Anterior cingulate cortex (tissue), 58 donors: ENCODE results near the gene VPS4A.

Experiments
- DNase-seq, 58 donors: peaks; one replicate each; lab custom pipeline; 2025; lab: John Stamatoyannopoulos, UW

The VPS4A gene

DNA sequence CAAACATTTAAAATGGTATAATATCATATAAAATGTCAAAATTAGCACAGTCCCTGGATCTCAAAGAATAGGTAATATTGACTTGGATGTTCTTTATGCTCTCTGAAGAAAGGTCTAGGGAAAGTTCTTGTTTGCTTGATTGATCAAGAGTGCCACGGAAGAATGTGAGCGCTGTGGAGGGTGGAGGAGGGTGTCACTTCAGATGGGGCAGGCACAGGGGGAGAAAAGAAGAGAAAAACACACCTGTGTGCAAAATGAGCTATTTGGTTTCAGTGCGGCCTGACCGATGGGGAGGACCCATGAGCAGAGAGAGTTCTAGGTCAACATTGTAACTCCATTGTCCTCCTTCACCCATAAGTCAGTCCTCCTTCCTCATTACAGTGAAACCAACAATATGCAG lies 8.8 kb upstream of the VPS4A start:
- no peak for DNase-seq

- no peak for DNase-seq
Measured at GRCh38 chr16:69306031-69306430, 5.1 kb upstream of the VPS4A start.

DNA sequence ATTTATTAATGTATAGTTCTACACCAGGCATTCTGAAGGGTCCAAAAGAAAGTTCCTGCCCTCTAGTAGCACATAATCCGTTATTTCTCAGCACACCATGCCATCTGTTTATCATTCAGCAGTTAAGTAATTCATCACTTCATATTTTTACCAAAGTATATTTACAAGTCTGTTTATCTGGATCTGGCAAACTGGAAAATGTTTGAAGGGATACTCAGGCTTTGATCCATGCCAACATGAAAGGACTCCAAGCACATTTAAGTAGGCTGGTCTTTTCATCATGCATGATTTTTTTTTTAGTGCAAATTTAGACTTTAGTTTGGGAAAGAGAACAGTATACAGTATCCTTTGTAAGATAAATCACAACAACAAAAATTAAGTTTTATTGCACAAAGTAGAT lies 4.1 kb upstream of the VPS4A start:
- DNase-seq = no peak

DNA sequence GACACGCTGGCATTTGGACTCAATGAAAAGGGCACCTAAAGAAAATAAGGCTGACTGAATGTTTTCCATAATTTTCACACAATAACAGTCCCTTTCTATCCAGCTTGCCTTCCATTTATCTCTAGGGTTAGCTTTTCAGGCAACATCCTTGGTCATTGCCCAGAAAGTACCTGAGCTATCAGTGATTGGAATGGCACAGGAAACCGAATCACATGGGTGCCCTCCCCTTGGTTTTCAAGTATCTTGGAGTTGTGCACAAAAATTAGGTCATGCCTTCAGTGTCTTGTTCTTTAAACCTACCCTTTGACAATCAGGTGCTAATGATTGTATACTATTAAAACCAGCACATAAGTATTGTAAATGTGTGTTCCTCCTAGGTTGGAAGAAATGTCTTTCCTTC lies 3.3 kb upstream of the VPS4A start:
- no peak for DNase-seq

DNA sequence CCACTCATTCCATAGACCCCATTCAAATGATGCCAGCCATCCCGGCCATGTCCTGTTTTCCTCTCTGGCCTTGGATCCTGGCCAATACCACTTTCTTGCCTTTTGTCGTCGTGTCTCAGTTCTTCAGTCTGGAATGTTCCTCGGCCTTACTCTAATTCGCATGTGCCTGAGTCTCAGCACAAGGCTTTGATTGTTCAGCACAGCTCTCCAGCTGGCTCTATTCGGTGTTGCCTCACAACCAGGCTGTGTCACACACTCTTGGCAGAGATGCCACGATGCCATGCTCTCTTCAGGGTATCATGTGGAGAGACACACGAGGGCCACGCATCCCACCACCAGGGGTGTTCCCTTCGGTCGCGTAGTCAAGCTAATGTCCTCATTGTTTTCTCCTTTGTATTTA lies 1.8 kb upstream of the VPS4A start:
- peak in 46 of 58 donors; percentile 7 to 86 (median 53) for DNase-seq

GRCh38 chr16:69311533-69312387 lies 610 bp downstream of the VPS4A start:
- DNase-seq = peak in 8 of 58 donors; percentile 19 to 57 (median 50)

DNA sequence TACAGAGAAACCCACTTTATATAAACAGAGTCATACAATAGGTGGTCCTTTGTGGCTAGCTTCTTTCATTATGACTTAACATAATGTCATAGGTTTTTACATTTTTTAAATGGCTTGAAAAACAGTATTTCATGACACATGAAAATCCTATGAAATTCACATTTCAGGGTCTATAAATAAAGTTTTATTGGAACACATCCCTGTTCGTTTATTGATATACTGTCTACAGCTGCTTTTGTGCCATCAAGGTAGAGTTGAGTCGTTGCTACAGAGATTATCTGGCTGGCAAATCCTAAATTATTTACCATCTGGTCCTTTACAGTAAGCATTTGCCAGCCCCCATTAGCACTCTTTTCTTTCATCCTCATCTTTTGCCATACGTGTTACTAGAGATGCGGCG lies 2.3 kb downstream of the VPS4A start:
- no peak for DNase-seq

- DNase-seq = peak in 1 of 58 donors; percentile 11
Measured at GRCh38 chr16:69314534-69314933, 3.4 kb downstream of the VPS4A start.

GRCh38 chr16:69315486-69316311 lies 4.5 kb downstream of the VPS4A start:
- DNase-seq = peak in 3 of 58 donors; percentile 2 to 16 (median 11)

DNA sequence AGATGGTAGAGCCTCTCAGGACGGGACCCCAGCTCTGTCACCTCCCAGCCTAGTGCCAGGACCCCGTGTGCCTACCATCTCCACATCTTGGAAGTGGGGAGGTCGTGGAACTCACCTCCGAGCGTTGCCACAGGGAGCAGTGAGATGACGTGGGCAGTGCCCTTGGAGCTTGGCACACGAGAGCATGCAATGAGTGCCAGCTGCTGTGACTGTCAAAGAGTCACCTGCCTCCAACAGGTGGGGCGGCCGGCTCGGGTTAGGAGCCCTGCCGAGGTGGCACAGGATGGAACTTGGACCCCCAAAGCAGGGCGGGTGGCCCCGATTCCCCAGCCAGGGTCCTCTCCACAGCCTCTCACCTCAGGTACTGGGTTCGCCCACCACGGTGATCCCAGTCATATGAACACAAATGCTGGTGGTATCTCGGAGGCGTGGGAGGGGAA lies 5.5 kb downstream of the VPS4A start:
- DNase-seq = no peak

DNA sequence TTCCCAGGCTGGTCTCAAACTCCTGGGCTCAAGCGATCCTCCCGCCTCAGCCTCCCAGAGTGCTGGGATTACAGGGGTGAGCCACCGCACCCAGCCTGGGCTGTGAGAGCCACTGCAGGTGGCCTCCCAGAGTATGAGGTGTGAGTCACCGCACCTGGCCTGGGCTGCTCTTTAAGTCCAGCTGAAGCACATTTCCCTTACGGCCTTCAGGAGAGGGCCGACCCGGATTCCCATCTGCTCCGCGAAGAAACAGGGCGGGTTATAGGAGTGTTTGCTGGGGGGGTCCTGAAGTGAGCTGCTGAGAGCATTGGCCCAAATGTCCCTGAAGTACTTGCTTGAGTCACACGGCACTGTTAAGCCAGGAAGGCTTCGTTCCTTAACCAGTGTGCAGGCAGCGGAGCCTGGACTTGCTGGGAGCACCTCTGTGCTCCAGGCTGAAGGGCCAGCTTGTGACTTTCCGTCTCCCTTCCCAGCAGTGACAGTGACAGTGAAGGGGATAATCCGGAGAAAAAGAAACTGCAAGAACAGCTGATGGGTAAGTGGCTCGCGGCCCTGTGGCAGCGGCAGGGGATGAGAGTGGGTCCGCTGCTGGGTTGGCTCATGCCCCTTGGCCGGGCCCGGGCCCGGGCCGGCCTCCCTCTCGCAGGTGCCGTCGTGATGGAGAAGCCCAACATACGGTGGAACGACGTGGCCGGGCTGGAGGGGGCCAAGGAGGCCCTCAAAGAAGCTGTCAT lies 7.2 kb downstream of the VPS4A start:
- DNase-seq = no peak

DNA sequence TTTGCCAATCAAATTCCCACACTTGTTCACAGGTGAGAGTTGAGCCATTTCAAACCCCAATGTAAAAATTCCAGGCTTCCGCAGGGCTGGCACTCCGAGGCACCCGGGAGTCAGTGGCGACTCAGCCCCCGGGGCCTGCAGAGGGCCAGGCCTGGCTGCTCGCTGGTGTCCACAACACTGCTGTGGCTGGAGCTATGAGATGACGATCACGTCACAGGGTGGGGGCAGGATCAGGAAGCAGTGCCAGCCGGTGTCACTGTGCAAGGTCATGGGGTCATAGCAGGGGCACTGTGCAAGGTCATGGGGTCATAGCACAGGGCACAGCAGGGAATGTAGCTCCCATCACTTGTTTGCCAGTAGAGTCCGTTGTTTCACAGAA lies 7.8 kb downstream of the VPS4A start:
- no peak for DNase-seq

GRCh38 chr16:69319381-69319780 lies 8.2 kb downstream of the VPS4A start:
- DNase-seq = no peak

- no peak for DNase-seq
Measured at GRCh38 chr16:69319826-69320739, 8.9 kb downstream of the VPS4A start.

DNA sequence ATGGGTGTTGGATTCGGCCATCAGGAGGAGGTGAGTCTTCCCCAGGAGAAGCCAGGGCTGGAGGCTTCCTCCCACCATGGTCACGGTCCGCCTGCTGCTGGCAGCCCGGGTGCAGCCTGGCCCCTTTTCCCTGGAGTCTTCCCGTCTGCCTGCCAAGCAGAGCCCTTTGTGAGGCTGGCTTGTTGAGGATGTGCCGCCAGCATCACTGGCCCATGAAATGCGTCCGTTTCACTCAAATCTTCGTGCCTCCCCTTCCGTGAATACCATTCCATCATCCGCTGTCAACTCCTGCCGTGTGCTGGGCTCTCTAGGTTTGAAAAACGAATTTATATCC lies 9.6 kb downstream of the VPS4A start:
- DNase-seq = no peak

DNA sequence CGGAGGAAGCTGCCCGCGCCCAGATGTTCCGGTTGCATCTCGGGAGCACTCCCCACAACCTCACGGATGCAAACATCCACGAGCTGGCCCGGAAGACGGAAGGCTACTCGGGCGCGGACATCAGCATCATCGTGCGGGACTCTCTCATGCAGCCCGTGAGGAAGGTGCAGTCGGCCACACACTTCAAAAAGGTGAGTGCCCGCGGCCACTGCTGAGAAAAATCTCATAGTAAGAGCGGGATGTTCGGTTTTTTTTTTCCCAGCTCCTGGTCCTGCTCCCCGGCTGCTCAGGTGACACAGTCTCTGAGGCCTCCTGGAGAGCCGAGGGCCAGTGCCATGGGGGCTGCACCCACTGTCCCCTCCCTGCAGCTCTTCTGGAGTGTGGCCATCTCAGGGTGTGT lies 9.9 kb downstream of the VPS4A start:
- no peak for DNase-seq

DNA sequence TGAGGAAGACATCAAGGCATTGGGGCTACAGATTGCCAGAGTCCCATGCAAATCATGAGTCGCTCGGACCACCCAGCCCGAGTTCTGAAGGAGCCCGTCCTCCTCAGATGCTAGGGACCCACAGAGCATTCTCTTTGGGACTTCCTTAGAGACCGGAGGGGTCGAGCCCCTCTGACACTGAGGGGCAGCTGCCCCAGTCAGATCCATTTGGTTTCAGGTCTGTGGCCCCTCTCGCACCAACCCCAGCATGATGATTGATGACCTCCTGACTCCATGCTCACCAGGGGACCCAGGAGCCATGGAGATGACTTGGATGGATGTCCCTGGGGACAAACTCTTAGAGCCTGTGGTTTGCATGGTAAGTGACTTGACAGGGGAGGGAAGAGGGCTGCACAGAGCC lies 11.2 kb downstream of the VPS4A start:
- no peak for DNase-seq

GRCh38 chr16:69323415-69323814 lies 12.3 kb downstream of the VPS4A start:
- DNase-seq = no peak

- peak in 14 of 58 donors; percentile 9 to 40 (median 32) for DNase-seq
Measured at GRCh38 chr16:69324013-69324531, 12.9 kb downstream of the VPS4A start.
